ENCODE results near the gene VPS4A. TPM values are rescaled to one million over a fixed set of nuclear protein-coding genes. Genes with fewer than 3 reads are reported as not detected.

Gene VPS4A
- total and polyA plus RNA-seq, 2 of the 8 experiments (the other 6 are each of a cell fraction or from before 2014, with no cell fraction given): 14.1 to 24.1 TPM

GRCh38 chr16:69325784-69326171 lies 14.6 kb downstream of the VPS4A start:
- POLR2A ChIA-PET (ENCODE audit: partially characterized antibody): interaction anchor here (0.8 to 29.8 kb wide), 6 partner anchors 5 to 176 kb away, joined by 3 to 497 read pairs (median 4); partner anchors contain the start of genes COG8, NIP7, PDF and TMED6
- 89% methylated on average over 6 of the region's 6 CpGs; no CpG with 5 or more reads in 1 of the 2 experiments for WGBS, 2 experiments (ENCODE audit: extremely low coverage in 1 of 2, insufficient coverage in 1 of 2, insufficient read length in 1 of 2, insufficient replicate concordance in 2 of 2, low coverage in 1 of 2, low lambda C conversion rate in 2 of 2, missing lambda C conversion rate in 1 of 2)

More at GRCh38 chr16:69325784-69326171, 14.6 kb downstream of the VPS4A start:
- no peak overlapping the region for H2BK12ac ChIP-seq (ENCODE audit: low read depth, low read length)
- no peak for FAIRE-seq
- H3K9ac ChIP-seq (replicated peaks in 1 of 4; ENCODE audit: extremely low read depth in 1 of 4, low read depth in 3 of 4, low read length in 3 of 4): no peak overlapping the region
- H3K56ac ChIP-seq (replicated peaks; ENCODE audit: insufficient read length, low read depth, low read length): no peak overlapping the region
- no peak overlapping the region for H3K4me3 ChIP-seq (ENCODE audit: extremely low read depth in 1 of 4, insufficient read depth in 2 of 4, low read depth in 3 of 4, low read length in 4 of 4)
- H3K79me1 ChIP-seq (ENCODE audit: low read depth, low read length): peaks cover 21% of the 10 kb centered on the region
- no peak overlapping the region for H2BK120ac ChIP-seq (replicated peaks; ENCODE audit: low read depth, low read length)
- H3K23ac ChIP-seq (ENCODE audit: insufficient read length): no peak overlapping the region
- no peak overlapping the region for H4K5ac ChIP-seq (ENCODE audit: insufficient read length, low read depth, low read length)
- H2BK20ac ChIP-seq (ENCODE audit: low read length): no peak overlapping the region
- no peak overlapping the region for H3K18ac ChIP-seq (ENCODE audit: extremely low read depth, low read length)
- no peak overlapping the region for H4K91ac ChIP-seq (replicated peaks; ENCODE audit: insufficient read length, low read length)
- no peak overlapping the region for H2BK15ac ChIP-seq (ENCODE audit: low read length)
- H4K20me1 ChIP-seq (replicated peaks in 1 of 2; ENCODE audit: control insufficient read depth in 1 of 2, insufficient read depth in 2 of 2, low read length in 2 of 2): peaks cover 14 to 42% of the 10 kb centered on the region in 2 experiments
- H3K27ac ChIP-seq (ENCODE audit: low read depth, low read length): no peak overlapping the region
- TF ChIP-seq POLR2AphosphoS5 (IDR thresholded peaks at IDR 0.05; ENCODE audit: low read depth, low read length): peak; percentile 34
- no peak for TF ChIP-seq TAF7 (optimal IDR thresholded peaks at IDR 0.05; ENCODE audit: borderline replicate concordance, low read depth, low read length)
- no peak overlapping the region; a peak in 1 of 4 replicates for H3K4me2 ChIP-seq (ENCODE audit: insufficient read depth in 1 of 2, low read depth in 2 of 2, low read length in 2 of 2)
- H3K36me3 ChIP-seq (ENCODE audit: control insufficient read depth in 2 of 4, insufficient read depth in 4 of 4, low read length in 3 of 4): peaks cover 15 to 76% (median 36%) of the 10 kb centered on the region in 4 experiments
- no peak overlapping the region for H4K8ac ChIP-seq (ENCODE audit: extremely low read depth, insufficient read depth, low read length)
- no peak overlapping the region for H3K14ac ChIP-seq (ENCODE audit: insufficient read length)
- H2AFZ ChIP-seq (ENCODE audit: low read length): no peak overlapping the region
- H3K23me2 ChIP-seq (ENCODE audit: low read depth, low read length): peaks cover 11% of the 10 kb centered on the region; the same call in 1 of the 2 replicates
- CTCF ChIA-PET (ENCODE audit: partially characterized antibody): interaction anchor here (0.7 to 3.4 kb wide), 4 partner anchors 8 to 157 kb away, joined by 3 to 10 read pairs (median 4); partner anchors contain the start of genes COG8 and NIP7
- no peaks in the 10 kb centered on the region for H3K9me3 ChIP-seq (ENCODE audit: insufficient read depth in 2 of 2, low read depth in 1 of 2, low read length in 1 of 2)
- no peaks in the 10 kb centered on the region for H3K27me3 ChIP-seq (replicated peaks in 1 of 4; ENCODE audit: control insufficient read depth in 3 of 4, extremely low read depth in 1 of 4, insufficient read depth in 3 of 4, low read length in 3 of 4)
- H2AK5ac ChIP-seq (ENCODE audit: low read depth, low read length): no peak overlapping the region
- H2BK5ac ChIP-seq (ENCODE audit: low read depth, low read length): no peak overlapping the region
- H3K4ac ChIP-seq (replicated peaks; ENCODE audit: insufficient read length, low read depth, low read length): no peak overlapping the region
- no peak for DNase-seq (ENCODE audit: low read depth in 1 of 2, low spot score in 2 of 2)
- peaks cover 9 to 67% of the 10 kb centered on the region in 2 experiments for H3K79me2 ChIP-seq (ENCODE audit: control insufficient read depth in 1 of 2, insufficient read depth in 2 of 2, low read length in 2 of 2)
- peaks cover 6 to 15% (median 10%) of the 10 kb centered on the region in 4 experiments for H3K4me1 ChIP-seq (replicated peaks in 1 of 4; ENCODE audit: control insufficient read depth in 3 of 4, insufficient read depth in 4 of 4, low read length in 3 of 4)

Measured in H1 (cell line).